Measurements from ENCODE around the gene AGMO.
"Not testable (repeated sequence)": the region's sequence is repeated elsewhere in the genome, so short reads cannot be mapped to it uniquely, and the experiment has no call there.

The AGMO gene

DNA sequence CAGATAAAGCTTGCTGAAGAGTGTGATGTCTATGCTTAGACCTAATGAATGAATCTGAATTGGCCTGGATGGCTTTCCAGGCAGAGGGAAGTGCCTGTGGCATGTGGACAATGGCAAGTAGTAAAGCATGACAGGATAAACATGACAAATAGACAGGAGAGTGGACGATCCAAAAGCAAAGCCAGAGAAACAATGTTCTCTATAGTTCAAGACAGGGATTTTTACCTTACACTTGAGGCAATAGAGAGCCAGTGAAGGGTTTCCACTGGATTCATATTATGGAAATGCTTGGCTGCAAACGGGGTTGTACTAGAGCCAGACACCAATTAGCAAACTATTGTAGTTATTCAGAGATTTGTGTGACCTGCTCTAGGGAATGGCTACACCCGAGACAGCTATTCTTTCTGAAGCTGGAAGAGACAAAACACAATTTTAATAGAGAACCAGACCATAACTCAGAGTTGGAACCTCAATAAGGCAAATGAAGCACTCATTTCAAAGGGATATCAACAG is 2.3 kb downstream of the AGMO start:
- no peaks in the 10 kb centered on the region for H3K4me1 ChIP-seq (ENCODE audit: control insufficient read depth, low read depth, low read length)
- no peak overlapping the region for H3K27ac ChIP-seq (ENCODE audit: low read length)
- no peak overlapping the region for H3K4me3 ChIP-seq (ENCODE audit: low read length)
- H3K9ac ChIP-seq (ENCODE audit: low read length): no peak overlapping the region
- no peaks in the 10 kb centered on the region for H3K9me3 ChIP-seq (ENCODE audit: control insufficient read depth, low read depth, low read length)
- H3K36me3 ChIP-seq (ENCODE audit: control insufficient read depth, low read depth, low read length): no peaks in the 10 kb centered on the region
- H3K27me3 ChIP-seq (ENCODE audit: control insufficient read depth, insufficient read depth, low read length): no peaks in the 10 kb centered on the region

- no peaks in the 10 kb centered on the region for H3K27me3 ChIP-seq (ENCODE audit: control insufficient read depth, insufficient read depth, low read length)
- no peaks in the 10 kb centered on the region for H3K36me3 ChIP-seq (ENCODE audit: control insufficient read depth, low read depth, low read length)
- no peaks in the 10 kb centered on the region for H3K9me3 ChIP-seq (ENCODE audit: control insufficient read depth, low read depth, low read length)
- no peak overlapping the region for H3K9ac ChIP-seq (ENCODE audit: low read length)
- no peaks in the 10 kb centered on the region for H3K4me1 ChIP-seq (ENCODE audit: control insufficient read depth, low read depth, low read length)
- H3K4me3 ChIP-seq (ENCODE audit: low read length): no peak overlapping the region
- no peak overlapping the region for H3K27ac ChIP-seq (ENCODE audit: low read length)
Measured at GRCh38 chr7:15558756-15559155, 3.1 kb downstream of the AGMO start.

DNA sequence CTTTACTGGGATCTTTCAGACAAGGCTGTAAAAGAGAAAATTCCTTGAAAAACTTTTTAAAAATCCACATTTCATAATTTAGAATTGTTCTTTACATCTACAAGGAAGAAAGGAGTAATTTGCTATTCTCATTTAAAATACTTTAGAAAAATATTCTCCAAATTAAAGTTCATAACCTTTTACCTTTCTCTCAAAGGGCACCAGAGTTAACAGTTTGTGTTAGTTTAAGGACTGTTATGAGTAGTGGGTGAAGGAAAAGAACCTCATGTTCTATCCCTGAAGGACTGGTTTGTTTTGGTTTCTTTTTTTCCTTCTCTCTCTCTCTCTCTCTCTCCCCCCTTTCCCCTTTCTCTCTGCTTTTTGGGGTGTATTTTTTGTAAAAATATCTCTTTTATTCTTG is 4.1 kb downstream of the AGMO start:
- no peaks in the 10 kb centered on the region for H3K36me3 ChIP-seq (ENCODE audit: control insufficient read depth, low read depth, low read length)
- H3K9ac ChIP-seq (ENCODE audit: low read length): no peak overlapping the region
- H3K27ac ChIP-seq (ENCODE audit: low read length): no peak overlapping the region
- no peaks in the 10 kb centered on the region for H3K4me1 ChIP-seq (ENCODE audit: control insufficient read depth, low read depth, low read length)
- H3K27me3 ChIP-seq (ENCODE audit: control insufficient read depth, insufficient read depth, low read length): no peaks in the 10 kb centered on the region
- no peak overlapping the region for H3K4me3 ChIP-seq (ENCODE audit: low read length)
- no peaks in the 10 kb centered on the region for H3K9me3 ChIP-seq (ENCODE audit: control insufficient read depth, low read depth, low read length)

GRCh38 chr7:15557186-15557585 is 4.6 kb downstream of the AGMO start:
- no peaks in the 10 kb centered on the region for H3K4me1 ChIP-seq (ENCODE audit: control insufficient read depth, low read depth, low read length)
- no peak overlapping the region for H3K27ac ChIP-seq (ENCODE audit: low read length)
- no peaks in the 10 kb centered on the region for H3K36me3 ChIP-seq (ENCODE audit: control insufficient read depth, low read depth, low read length)
- no peaks in the 10 kb centered on the region for H3K9me3 ChIP-seq (ENCODE audit: control insufficient read depth, low read depth, low read length)
- no peaks in the 10 kb centered on the region for H3K27me3 ChIP-seq (ENCODE audit: control insufficient read depth, insufficient read depth, low read length)
- no peak overlapping the region for H3K4me3 ChIP-seq (ENCODE audit: low read length)
- H3K9ac ChIP-seq (ENCODE audit: low read length): no peak overlapping the region

- no peaks in the 10 kb centered on the region for H3K9me3 ChIP-seq (ENCODE audit: control insufficient read depth, low read depth, low read length)
- no peaks in the 10 kb centered on the region for H3K4me1 ChIP-seq (ENCODE audit: control insufficient read depth, low read depth, low read length)
- H3K4me3 ChIP-seq (ENCODE audit: low read length): no peak overlapping the region
- no peak overlapping the region for H3K27ac ChIP-seq (ENCODE audit: low read length)
- no peaks in the 10 kb centered on the region for H3K36me3 ChIP-seq (ENCODE audit: control insufficient read depth, low read depth, low read length)
- H3K27me3 ChIP-seq (ENCODE audit: control insufficient read depth, insufficient read depth, low read length): no peaks in the 10 kb centered on the region
- H3K9ac ChIP-seq (ENCODE audit: low read length): no peak overlapping the region
Measured at GRCh38 chr7:15556339-15557105, 5.3 kb downstream of the AGMO start.

GRCh38 chr7:15555381-15555859 is 6.4 kb downstream of the AGMO start:
- Histone ChIP-seq H3K9ac (ENCODE audit: low read length) (no peak overlapping the region), H3K27ac (ENCODE audit: low read length) (no peak overlapping the region), H3K4me1 (ENCODE audit: control insufficient read depth, low read depth, low read length) (no peaks in the 10 kb centered on the region), H3K4me3 (ENCODE audit: low read length) (no peak overlapping the region), H3K36me3 (ENCODE audit: control insufficient read depth, low read depth, low read length) (no peaks in the 10 kb centered on the region), H3K27me3 (ENCODE audit: control insufficient read depth, insufficient read depth, low read length) (no peaks in the 10 kb centered on the region), H3K9me3 (ENCODE audit: control insufficient read depth, low read depth, low read length) (no peaks in the 10 kb centered on the region)

GRCh38 chr7:15554744-15555143 is 7.1 kb downstream of the AGMO start:
- Histone ChIP-seq H3K4me3 (ENCODE audit: low read length) (no peak overlapping the region), H3K9ac (ENCODE audit: low read length) (no peak overlapping the region), H3K27me3 (ENCODE audit: control insufficient read depth, insufficient read depth, low read length) (no peaks in the 10 kb centered on the region), H3K36me3 (ENCODE audit: control insufficient read depth, low read depth, low read length) (no peaks in the 10 kb centered on the region), H3K27ac (ENCODE audit: low read length) (no peak overlapping the region), H3K4me1 (ENCODE audit: control insufficient read depth, low read depth, low read length) (no peaks in the 10 kb centered on the region), H3K9me3 (ENCODE audit: control insufficient read depth, low read depth, low read length) (no peaks in the 10 kb centered on the region)

GRCh38 chr7:15554081-15554480 is 7.7 kb downstream of the AGMO start:
- Histone ChIP-seq H3K9me3 (ENCODE audit: control insufficient read depth, low read depth, low read length) (no peaks in the 10 kb centered on the region), H3K9ac (ENCODE audit: low read length) (no peak overlapping the region), H3K4me1 (ENCODE audit: control insufficient read depth, low read depth, low read length) (no peaks in the 10 kb centered on the region), H3K4me3 (ENCODE audit: low read length) (no peak overlapping the region), H3K27me3 (ENCODE audit: control insufficient read depth, insufficient read depth, low read length) (no peaks in the 10 kb centered on the region), H3K36me3 (ENCODE audit: control insufficient read depth, low read depth, low read length) (no peaks in the 10 kb centered on the region), H3K27ac (ENCODE audit: low read length) (no peak overlapping the region)

DNA sequence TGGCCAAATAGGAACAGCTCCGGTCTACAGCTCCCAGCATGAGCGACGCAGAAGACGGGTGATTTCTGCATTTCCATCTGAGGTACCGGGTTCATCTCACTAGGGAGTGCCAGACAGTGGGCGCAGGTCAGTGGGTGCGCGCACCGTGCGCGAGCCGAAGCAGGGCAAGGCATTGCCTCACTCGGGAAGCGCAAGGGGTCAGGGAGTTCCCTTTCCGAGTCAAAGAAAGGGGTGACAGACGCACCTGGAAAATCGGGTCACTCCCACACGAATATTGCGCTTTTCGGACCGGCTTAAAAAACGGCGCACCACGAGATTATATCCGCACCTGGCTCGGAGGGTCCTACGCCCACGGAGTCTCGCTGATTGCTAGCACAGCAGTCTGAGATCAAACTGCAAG is 14.5 kb downstream of the AGMO start:
- H3K27ac ChIP-seq (ENCODE audit: low read length); H3K36me3 ChIP-seq (ENCODE audit: control insufficient read depth, low read depth, low read length); H3K27me3 ChIP-seq (ENCODE audit: control insufficient read depth, insufficient read depth, low read length); H3K4me3 ChIP-seq (ENCODE audit: low read length); H3K4me1 ChIP-seq (ENCODE audit: control insufficient read depth, low read depth, low read length); H3K9me3 ChIP-seq (ENCODE audit: control insufficient read depth, low read depth, low read length); H3K9ac ChIP-seq (ENCODE audit: low read length): not testable (repeated sequence)

DNA sequence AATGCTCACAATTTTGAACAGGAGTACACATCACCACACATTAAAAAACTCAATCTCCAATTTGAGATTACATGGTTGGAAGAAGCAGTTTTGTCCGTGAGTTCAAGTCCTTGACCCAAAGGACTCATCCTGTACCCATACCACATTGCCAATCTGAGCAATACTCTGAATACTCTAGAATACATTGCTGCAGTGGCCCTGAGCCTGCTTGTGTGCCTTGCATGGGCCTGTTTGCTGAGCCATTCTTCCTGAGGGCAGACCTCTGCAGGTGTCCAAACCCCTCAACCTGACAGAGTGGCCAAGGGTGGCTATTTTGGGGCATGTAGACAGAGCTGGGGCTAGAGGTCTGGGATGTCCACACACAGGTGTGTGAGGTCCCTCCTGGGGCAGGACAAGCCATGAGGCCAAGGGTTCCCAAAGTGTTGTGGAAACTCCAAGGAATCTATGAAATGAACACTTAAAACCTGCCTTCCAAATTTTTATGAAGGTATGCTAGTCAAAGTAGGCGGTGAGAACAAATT is 15.5 kb downstream of the AGMO start:
- Histone ChIP-seq H3K4me1 (ENCODE audit: control insufficient read depth, low read depth, low read length) (peaks cover 5% of the 10 kb centered on the region), H3K4me3 (ENCODE audit: low read length) (no peak overlapping the region), H3K9ac (ENCODE audit: low read length) (peak overlapping the region; percentile 4), H3K9me3 (ENCODE audit: control insufficient read depth, low read depth, low read length) (no peaks in the 10 kb centered on the region), H3K27ac (ENCODE audit: low read length) (no peak overlapping the region), H3K36me3 (ENCODE audit: control insufficient read depth, low read depth, low read length) (no peaks in the 10 kb centered on the region), H3K27me3 (ENCODE audit: control insufficient read depth, insufficient read depth, low read length) (no peaks in the 10 kb centered on the region)

DNA sequence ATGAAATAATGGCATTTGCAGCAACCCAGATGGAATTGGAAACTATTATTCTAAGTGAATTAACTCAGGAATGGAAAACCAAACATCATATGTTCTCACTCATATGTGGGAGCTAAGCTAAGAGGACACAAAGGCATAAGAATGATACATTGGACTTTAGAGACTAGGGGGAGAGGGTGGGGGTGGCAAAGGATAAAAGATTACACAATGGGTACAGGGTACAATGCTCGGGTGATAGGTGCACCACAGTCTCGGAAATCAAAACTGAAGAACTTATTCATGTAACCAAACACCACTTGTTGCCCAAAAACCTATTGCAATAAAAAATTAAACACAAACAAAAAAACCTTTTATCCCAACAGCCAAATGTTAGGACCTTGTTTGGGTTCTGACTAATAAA is 17.8 kb downstream of the AGMO start:
- peaks cover 5% of the 10 kb centered on the region for H3K4me1 ChIP-seq (ENCODE audit: control insufficient read depth, low read depth, low read length)
- H3K27me3 ChIP-seq (ENCODE audit: control insufficient read depth, insufficient read depth, low read length): no peaks in the 10 kb centered on the region
- H3K36me3 ChIP-seq (ENCODE audit: control insufficient read depth, low read depth, low read length): no peaks in the 10 kb centered on the region
- no peak overlapping the region for H3K27ac ChIP-seq (ENCODE audit: low read length)
- no peak overlapping the region for H3K9ac ChIP-seq (ENCODE audit: low read length)
- H3K9me3 ChIP-seq (ENCODE audit: control insufficient read depth, low read depth, low read length): peaks cover 2% of the 10 kb centered on the region
- H3K4me3 ChIP-seq (ENCODE audit: low read length): no peak overlapping the region

DNA sequence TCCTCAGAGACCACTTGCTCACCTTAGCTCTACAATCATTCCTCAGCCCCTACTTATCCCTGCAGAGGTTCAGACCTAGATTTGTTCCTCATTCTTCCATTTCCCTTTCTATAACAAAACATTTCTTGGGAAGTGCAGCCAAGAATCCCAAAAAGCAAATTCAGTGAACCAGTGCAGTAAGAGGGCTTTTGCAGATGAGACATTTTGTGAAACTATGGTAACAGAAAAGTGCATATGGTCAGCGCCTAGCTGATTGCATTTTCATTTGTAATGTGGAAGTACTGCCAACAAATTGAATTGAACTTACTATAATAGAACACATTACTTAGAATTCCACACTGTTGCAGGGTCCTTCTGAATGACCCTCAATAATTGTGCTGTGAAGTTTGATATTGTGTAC is 18.6 kb downstream of the AGMO start:
- Histone ChIP-seq H3K36me3 (ENCODE audit: control insufficient read depth, low read depth, low read length) (no peaks in the 10 kb centered on the region), H3K4me1 (ENCODE audit: control insufficient read depth, low read depth, low read length) (peaks cover 5% of the 10 kb centered on the region), H3K27me3 (ENCODE audit: control insufficient read depth, insufficient read depth, low read length) (no peaks in the 10 kb centered on the region), H3K27ac (ENCODE audit: low read length) (no peak overlapping the region), H3K4me3 (ENCODE audit: low read length) (no peak overlapping the region), H3K9me3 (ENCODE audit: control insufficient read depth, low read depth, low read length) (peaks cover 2% of the 10 kb centered on the region), H3K9ac (ENCODE audit: low read length) (no peak overlapping the region)

Data from iPS-18a (cell line).